GM19324 (cell line): ENCODE data around the gene CIAPIN1.

ENCODE experiments used
- ATAC-seq: cut with Tn5 transposase; IDR thresholded peaks from one replicate; pipeline ENCODE4 v1.9.1; 2021; ENCODE audit warnings: mild to moderate bottlenecking, moderate library complexity; ENCODE audit not compliant: unreplicated experiment, low FRiP score

Gene CIAPIN1

GRCh38 chr16:57447186-57447962 is at the start of gene CIAPIN1, which contains the start of gene COQ9:
TSS of gene CIAPIN1 (minus strand) at chr16:57447385. CDS start at chr16:57440928, 6,457 bp downstream.
TSS of gene COQ9 (plus strand) at chr16:57447479. CDS start at chr16:57447506, 27 bp downstream.
- ATAC-seq = peak; percentile 97

GRCh38 chr16:57493767-57494166 is 46.6 kb upstream of the CIAPIN1 start:
- ATAC-seq = no peak

- no peak for ATAC-seq
These were observed 42.0 kb upstream of the CIAPIN1 start for GRCh38 chr16:57489229-57489628.

- no peak for ATAC-seq
These were observed 40.0 kb upstream of the CIAPIN1 start for GRCh38 chr16:57486858-57487834.

- peak; percentile 70 for ATAC-seq
These were observed 39.0 kb upstream of the CIAPIN1 start, which contains the start of gene DOK4 for GRCh38 chr16:57485916-57486857. TSS of gene DOK4 (minus strand) at chr16:57486493. CDS start at chr16:57479507, 6,986 bp downstream.

- ATAC-seq = no peak
These were observed 38.1 kb upstream of the CIAPIN1 start for GRCh38 chr16:57485091-57485915.

- ATAC-seq = no peak
These were observed 37.4 kb upstream of the CIAPIN1 start for GRCh38 chr16:57484515-57485005.

GRCh38 chr16:57483725-57484514 is 36.7 kb upstream of the CIAPIN1 start:
- ATAC-seq = no peak

GRCh38 chr16:57482845-57483545 is 35.8 kb upstream of the CIAPIN1 start:
- ATAC-seq = no peak

- ATAC-seq = no peak
These were observed 34.2 kb upstream of the CIAPIN1 start for GRCh38 chr16:57481421-57481820.

GRCh38 chr16:57480754-57481230 is 33.6 kb upstream of the CIAPIN1 start:
- ATAC-seq = no peak

- no peak for ATAC-seq
These were observed 33.0 kb upstream of the CIAPIN1 start for GRCh38 chr16:57479976-57480753.

- ATAC-seq = no peak
These were observed 32.2 kb upstream of the CIAPIN1 start for GRCh38 chr16:57479205-57479975.

GRCh38 chr16:57478396-57479204 is 31.4 kb upstream of the CIAPIN1 start:
- no peak for ATAC-seq
